ENCODE data around the gene C12orf75. TPM values are rescaled to one million over a fixed set of nuclear protein-coding genes. Genes with fewer than 3 reads are reported as not detected.
"Not testable (repeated sequence)": the region's sequence is repeated elsewhere in the genome, so short reads cannot be mapped to it uniquely, and the experiment has no call there.

C12orf75 gene
- total and polyA plus RNA-seq, 9 donors: 5.4 to 18.5 (median 8.5) TPM

DNA sequence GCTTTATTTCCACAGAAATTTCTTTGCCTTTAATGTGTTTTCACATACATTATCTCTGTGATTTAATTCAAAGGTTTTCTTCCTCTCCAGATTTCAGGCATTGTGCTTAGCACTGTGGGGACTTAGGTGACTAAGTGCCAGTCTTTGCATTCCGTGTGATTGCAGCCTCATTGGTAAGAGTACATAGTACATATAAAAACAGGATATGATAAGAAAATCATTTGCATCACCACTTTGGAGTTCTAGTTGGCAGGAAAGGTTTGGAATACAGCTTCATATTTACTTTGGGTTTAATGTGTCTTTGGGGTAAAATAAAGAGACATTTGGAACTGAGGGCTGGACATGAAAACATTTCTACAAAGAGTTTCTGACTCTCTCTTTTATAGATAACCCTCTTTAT lies 37.8 kb upstream of the C12orf75 start:
- Histone ChIP-seq H3K27me3 (ENCODE audit: control insufficient read depth, insufficient read depth, low read length) (peaks cover 4% of the 10 kb centered on the region), H3K27ac (ENCODE audit: low read length) (no peak overlapping the region), H3K4me3 (ENCODE audit: low read length) (no peak overlapping the region), H3K9me3 (replicated peaks; ENCODE audit: control insufficient read depth, low read depth, low read length) (no peaks in the 10 kb centered on the region), H3K4me1 (ENCODE audit: control insufficient read depth, insufficient read depth, low read length) (no peaks in the 10 kb centered on the region), H3K36me3 (ENCODE audit: control insufficient read depth, insufficient read depth, low read length) (no peaks in the 10 kb centered on the region)
- no CpG with 5 or more reads among the region's 1 CpG for WGBS (ENCODE audit: insufficient coverage)
- DNase-seq: no peak

DNA sequence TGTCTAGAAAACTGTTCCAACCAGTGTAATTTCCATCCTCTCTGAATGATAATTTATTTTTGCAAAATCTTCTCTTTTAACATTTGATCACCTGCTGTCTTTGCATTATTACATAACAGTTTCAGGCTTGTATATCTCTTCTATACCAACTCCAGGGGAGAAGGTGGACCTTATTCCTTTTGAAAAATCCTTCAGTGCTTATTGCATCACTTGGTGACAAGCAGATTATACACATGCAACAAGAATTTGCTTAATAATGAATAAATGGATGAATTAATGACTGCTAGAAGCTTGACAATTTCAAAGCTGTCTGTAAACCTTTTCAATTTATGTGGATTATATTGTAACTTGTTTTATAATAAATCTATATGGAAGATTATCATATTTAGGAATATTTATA lies 37.3 kb upstream of the C12orf75 start:
- Histone ChIP-seq H3K36me3 (ENCODE audit: control insufficient read depth, insufficient read depth, low read length) (no peaks in the 10 kb centered on the region), H3K27ac (ENCODE audit: low read length) (no peak overlapping the region), H3K27me3 (ENCODE audit: control insufficient read depth, insufficient read depth, low read length) (peaks cover 4% of the 10 kb centered on the region), H3K4me1 (ENCODE audit: control insufficient read depth, insufficient read depth, low read length) (no peaks in the 10 kb centered on the region), H3K4me3 (ENCODE audit: low read length) (no peak overlapping the region), H3K9me3 (replicated peaks; ENCODE audit: control insufficient read depth, low read depth, low read length) (peaks cover under 1% of the 10 kb centered on the region)
- DNase-seq: no peak

DNA sequence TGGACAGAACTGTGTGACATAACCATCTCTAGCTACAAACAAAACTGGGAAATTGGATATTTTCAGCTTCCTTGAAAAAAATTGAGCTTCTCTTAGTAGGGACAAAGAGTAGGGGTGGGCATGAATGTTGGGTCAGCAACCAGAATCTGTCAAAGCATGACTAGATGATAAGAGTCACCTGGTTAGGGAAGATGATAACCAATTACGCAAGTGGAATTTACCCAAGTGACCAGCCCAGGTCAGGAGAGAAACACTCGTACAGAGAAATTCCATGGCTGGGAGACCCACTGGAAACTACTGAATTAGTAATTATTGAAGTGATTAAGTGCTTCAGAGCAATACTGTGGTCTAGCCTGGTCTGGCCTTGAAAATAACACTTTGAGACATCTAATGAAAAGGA lies 36.3 kb upstream of the C12orf75 start:
- H3K27me3 ChIP-seq (ENCODE audit: control insufficient read depth, insufficient read depth, low read length): peaks cover 4% of the 10 kb centered on the region
- peaks cover 2% of the 10 kb centered on the region for H3K9me3 ChIP-seq (replicated peaks; ENCODE audit: control insufficient read depth, low read depth, low read length)
- no peak overlapping the region for H3K27ac ChIP-seq (ENCODE audit: low read length)
- 77% methylated on average over 2 of the region's 2 CpGs for WGBS (ENCODE audit: insufficient coverage)
- H3K4me1 ChIP-seq (ENCODE audit: control insufficient read depth, insufficient read depth, low read length): no peaks in the 10 kb centered on the region
- no peak overlapping the region for H3K4me3 ChIP-seq (ENCODE audit: low read length)
- DNase-seq: no peak
- no peaks in the 10 kb centered on the region for H3K36me3 ChIP-seq (ENCODE audit: control insufficient read depth, insufficient read depth, low read length)

DNA sequence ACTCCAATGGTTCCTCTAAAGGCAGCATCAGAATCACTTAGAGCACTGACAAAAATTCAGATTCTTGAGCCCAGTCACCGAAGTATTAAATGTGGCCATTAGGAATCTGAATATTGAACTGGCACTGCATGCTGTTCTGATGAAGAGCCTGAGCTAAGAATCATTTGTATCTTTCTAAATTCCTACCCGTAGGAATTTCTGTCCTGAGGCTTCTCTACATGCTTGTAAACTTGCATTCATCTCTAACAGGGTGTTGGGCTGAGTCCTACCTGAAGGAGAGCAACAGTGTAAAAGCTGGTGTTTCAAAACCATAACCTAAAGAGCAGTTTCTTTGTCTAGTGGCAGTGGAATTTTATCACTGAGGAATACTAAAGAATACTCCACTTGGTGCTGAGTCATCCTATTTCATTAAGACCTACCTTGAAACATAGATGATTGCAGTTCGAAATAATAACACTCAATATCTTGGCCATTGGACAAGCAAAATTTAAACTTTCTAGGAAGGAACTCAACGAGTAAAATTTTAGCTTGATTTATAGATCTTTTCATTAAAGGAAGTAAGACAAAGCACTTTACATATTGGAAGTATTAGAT lies 35.5 kb upstream of the C12orf75 start:
- no peak for DNase-seq
- H3K9me3 ChIP-seq (replicated peaks; ENCODE audit: control insufficient read depth, low read depth, low read length): peaks cover 2% of the 10 kb centered on the region
- no peaks in the 10 kb centered on the region for H3K4me1 ChIP-seq (ENCODE audit: control insufficient read depth, insufficient read depth, low read length)
- no peaks in the 10 kb centered on the region for H3K36me3 ChIP-seq (ENCODE audit: control insufficient read depth, insufficient read depth, low read length)
- peaks cover 4% of the 10 kb centered on the region for H3K27me3 ChIP-seq (ENCODE audit: control insufficient read depth, insufficient read depth, low read length)
- no CpG with 5 or more reads among the region's 4 CpGs for WGBS (ENCODE audit: insufficient coverage)
- H3K4me3 ChIP-seq (ENCODE audit: low read length): no peak overlapping the region
- no peak overlapping the region for H3K27ac ChIP-seq (ENCODE audit: low read length)

DNA sequence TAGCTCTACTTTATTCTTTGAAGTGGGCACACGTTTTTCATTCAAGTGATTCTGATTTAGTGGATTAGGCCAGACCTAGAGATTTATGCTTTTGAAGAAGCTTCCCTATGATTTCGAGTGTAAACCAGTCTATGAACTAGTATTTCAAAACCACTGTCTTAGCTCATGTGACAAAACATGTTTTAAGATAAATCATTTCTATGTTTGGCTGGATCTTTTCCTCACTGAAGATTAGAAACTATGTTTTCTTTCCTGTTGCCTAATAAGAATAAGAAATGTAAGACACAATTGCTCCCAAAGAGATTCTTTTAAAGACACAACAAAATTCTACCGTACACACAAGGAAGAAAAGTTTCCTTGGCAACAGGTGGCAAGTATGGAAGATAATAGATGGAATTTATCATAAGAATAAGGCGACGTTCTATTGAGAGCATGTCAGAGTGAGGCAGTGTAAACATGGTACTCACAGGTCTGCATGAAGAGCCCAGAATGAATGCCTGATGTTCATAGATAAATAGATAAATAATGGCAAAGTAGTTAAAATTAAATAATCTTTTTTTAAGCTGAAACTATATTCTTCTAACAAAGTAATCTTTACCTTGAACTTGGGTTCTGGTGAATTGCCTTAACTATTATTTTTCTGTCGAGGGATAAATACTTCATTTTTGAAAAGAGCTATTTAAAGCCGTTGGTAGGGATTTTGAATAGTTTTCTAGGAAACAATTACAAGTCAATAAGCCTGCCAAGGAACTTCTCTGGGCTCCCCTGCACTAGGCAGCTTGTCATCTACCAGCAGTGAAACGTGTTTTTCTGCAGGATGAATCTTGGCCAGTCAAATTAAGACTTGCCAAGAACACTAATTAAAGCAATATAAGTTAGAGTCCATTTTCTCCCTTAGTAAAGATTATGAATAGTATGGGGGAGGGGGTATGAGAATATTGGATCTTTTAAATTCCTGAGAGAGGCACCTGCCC lies 34.1 kb upstream of the C12orf75 start:
- H3K4me1 ChIP-seq (ENCODE audit: control insufficient read depth, insufficient read depth, low read length): no peaks in the 10 kb centered on the region
- 42% methylated on average over 2 of the region's 8 CpGs for WGBS (ENCODE audit: insufficient coverage)
- peaks cover 4% of the 10 kb centered on the region for H3K27me3 ChIP-seq (ENCODE audit: control insufficient read depth, insufficient read depth, low read length)
- no peaks in the 10 kb centered on the region for H3K36me3 ChIP-seq (ENCODE audit: control insufficient read depth, insufficient read depth, low read length)
- peak; percentile 11 for DNase-seq
- peaks cover 2% of the 10 kb centered on the region for H3K9me3 ChIP-seq (replicated peaks; ENCODE audit: control insufficient read depth, low read depth, low read length)
- H3K27ac ChIP-seq (ENCODE audit: low read length): no peak overlapping the region
- H3K4me3 ChIP-seq (ENCODE audit: low read length): no peak overlapping the region

DNA sequence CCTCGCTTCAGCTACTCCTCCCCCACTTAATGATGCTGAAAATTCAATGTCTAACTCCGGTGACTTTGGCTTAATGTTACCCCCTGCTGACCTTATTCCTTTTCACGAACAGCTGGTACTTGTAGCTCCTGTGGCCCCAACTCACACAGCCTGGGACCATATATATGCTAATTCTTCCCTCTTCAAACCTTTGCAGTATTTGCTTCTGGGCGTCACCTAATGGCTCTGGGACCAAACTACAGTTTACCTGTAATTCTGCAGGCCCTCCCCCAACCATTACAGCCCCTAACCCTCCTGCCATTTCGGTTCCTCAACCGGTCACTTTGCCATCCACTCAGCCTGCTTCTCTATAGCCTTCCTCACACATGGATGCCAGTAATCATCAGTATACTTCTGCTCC lies 29.6 kb upstream of the C12orf75 start:
- Histone ChIP-seq H3K36me3 (ENCODE audit: control insufficient read depth, insufficient read depth, low read length) (no peaks in the 10 kb centered on the region), H3K27me3 (ENCODE audit: control insufficient read depth, insufficient read depth, low read length) (no peaks in the 10 kb centered on the region), H3K9me3 (replicated peaks; ENCODE audit: control insufficient read depth, low read depth, low read length) (peaks cover 2% of the 10 kb centered on the region), H3K4me3 (ENCODE audit: low read length) (no peak overlapping the region), H3K4me1 (ENCODE audit: control insufficient read depth, insufficient read depth, low read length) (no peaks in the 10 kb centered on the region), H3K27ac (ENCODE audit: low read length) (no peak overlapping the region)
- 88% methylated on average over 6 of the region's 6 CpGs for WGBS (ENCODE audit: insufficient coverage)
- no peak for DNase-seq

DNA sequence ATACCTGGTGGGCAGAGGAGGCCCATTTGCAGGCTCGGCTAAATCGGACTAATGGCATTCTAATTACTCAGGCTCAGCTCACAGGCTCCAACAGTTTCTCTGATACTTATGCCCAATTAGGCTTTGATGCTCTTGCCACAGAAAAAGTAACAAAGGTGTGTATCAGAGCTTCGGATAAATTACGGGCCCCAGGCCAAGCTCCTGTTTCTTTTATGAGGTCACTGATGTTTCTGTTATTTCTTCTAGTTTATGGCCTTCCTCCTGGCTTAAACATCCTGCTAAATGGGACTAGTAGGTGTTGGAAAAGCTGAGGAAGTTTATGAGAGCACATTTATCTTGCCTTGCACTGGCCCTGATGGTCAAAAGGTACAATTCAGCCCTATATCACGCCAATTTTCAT lies 28.8 kb upstream of the C12orf75 start:
- no peak overlapping the region for H3K27ac ChIP-seq (ENCODE audit: low read length)
- H3K9me3 ChIP-seq (replicated peaks; ENCODE audit: control insufficient read depth, low read depth, low read length): peaks cover 2% of the 10 kb centered on the region
- no peak overlapping the region for H3K4me3 ChIP-seq (ENCODE audit: low read length)
- no peaks in the 10 kb centered on the region for H3K36me3 ChIP-seq (ENCODE audit: control insufficient read depth, insufficient read depth, low read length)
- 47% methylated on average over 3 of the region's 5 CpGs for WGBS (ENCODE audit: insufficient coverage)
- no peaks in the 10 kb centered on the region for H3K27me3 ChIP-seq (ENCODE audit: control insufficient read depth, insufficient read depth, low read length)
- H3K4me1 ChIP-seq (ENCODE audit: control insufficient read depth, insufficient read depth, low read length): no peaks in the 10 kb centered on the region
- DNase-seq: no peak

DNA sequence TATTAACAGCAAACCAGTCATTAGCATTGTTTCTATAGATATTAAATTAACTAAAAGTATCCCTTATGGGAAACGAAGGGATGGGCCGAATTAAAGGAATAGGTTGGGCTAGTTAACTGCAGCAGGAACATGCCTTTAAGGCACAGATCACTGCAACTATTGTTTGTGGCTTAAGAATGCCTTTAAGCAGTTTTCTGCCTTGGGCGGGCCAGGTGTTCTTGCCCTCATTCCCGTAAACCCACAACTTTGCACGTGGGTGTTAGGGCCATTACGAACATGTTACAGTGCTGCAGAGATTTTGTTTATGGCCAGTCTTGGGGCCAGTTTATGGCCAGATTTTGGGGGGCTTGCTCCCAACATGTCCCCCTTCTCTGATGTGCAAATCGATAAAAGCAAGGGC lies 27.5 kb upstream of the C12orf75 start:
- not testable (repeated sequence) for DNase-seq; H3K4me3 ChIP-seq (ENCODE audit: low read length); H3K27ac ChIP-seq (ENCODE audit: low read length); H3K27me3 ChIP-seq (ENCODE audit: control insufficient read depth, insufficient read depth, low read length); H3K9me3 ChIP-seq (replicated peaks; ENCODE audit: control insufficient read depth, low read depth, low read length); H3K4me1 ChIP-seq (ENCODE audit: control insufficient read depth, insufficient read depth, low read length); H3K36me3 ChIP-seq (ENCODE audit: control insufficient read depth, insufficient read depth, low read length)
- WGBS (ENCODE audit: insufficient coverage): 100% methylated on average over 1 of the region's 7 CpGs

DNA sequence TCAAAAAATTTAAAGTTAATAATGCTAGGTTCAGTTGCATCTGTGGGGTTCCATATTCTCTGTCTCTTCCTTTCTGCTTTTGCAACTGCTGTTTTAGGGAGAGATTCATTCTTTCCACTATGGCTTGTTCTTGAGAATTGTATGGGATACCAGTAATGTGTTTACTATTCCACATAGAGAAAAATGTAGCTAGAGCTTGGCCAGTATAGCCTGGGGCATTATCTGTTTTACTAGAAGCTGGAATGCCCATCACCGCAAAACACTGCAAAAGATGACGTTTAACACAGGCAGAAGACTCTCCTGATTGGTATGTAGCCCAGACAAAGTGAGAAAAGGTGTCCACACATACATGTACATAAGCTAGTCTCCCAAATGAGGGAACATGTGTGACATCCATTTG lies 25.9 kb upstream of the C12orf75 start:
- H3K27ac ChIP-seq (ENCODE audit: low read length); H3K27me3 ChIP-seq (ENCODE audit: control insufficient read depth, insufficient read depth, low read length); DNase-seq; H3K36me3 ChIP-seq (ENCODE audit: control insufficient read depth, insufficient read depth, low read length); H3K4me3 ChIP-seq (ENCODE audit: low read length); H3K4me1 ChIP-seq (ENCODE audit: control insufficient read depth, insufficient read depth, low read length); H3K9me3 ChIP-seq (replicated peaks; ENCODE audit: control insufficient read depth, low read depth, low read length): not testable (repeated sequence)
- no CpG with 5 or more reads among the region's 2 CpGs for WGBS (ENCODE audit: insufficient coverage)

DNA sequence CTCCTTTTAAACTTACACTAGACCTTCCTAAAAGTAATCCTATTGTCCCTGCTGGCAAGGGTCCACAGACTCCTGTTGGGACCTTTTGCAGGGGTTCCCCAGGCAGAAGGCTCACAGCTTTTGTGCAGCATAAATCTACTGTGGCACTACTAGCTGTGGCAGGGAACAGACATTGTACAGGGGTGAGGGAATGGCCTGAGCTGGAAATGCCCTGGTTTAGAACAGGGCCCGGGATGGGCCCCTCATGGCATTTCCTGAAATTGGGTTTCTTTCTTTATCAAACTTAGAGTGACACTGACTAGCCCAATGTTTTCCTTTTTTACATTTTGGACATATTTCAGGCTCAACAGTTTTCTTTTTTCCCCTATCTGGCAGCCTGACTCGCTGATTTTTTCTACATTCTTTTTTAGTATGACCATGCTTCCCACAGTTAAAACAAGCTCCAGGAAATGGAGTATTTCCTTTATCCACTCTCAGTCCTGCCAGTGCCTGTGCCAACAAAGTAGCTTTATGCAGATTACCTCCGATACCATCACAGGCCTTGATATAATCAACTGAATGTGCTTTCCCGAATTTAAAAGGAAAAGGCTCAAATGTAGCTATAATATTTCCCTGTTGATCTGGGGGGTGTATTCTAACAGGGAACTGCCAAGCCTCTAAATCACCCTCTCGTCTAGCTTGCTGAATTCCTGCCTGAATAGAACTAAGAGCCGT lies 22.7 kb upstream of the C12orf75 start:
- not testable (repeated sequence) for H3K36me3 ChIP-seq (ENCODE audit: control insufficient read depth, insufficient read depth, low read length); H3K27me3 ChIP-seq (ENCODE audit: control insufficient read depth, insufficient read depth, low read length); H3K9me3 ChIP-seq (replicated peaks; ENCODE audit: control insufficient read depth, low read depth, low read length); DNase-seq; H3K4me3 ChIP-seq (ENCODE audit: low read length); H3K27ac ChIP-seq (ENCODE audit: low read length); H3K4me1 ChIP-seq (ENCODE audit: control insufficient read depth, insufficient read depth, low read length)
- WGBS (ENCODE audit: insufficient coverage): no CpG with 5 or more reads among the region's 6 CpGs
